K562 (cell line): ENCODE measurements around the gene MAMDC2. TPM values are rescaled to one million over a fixed set of nuclear protein-coding genes. Genes with fewer than 3 reads are reported as not detected.

Experiments used
- ATAC-seq: fragments of 200-7000 bp; cut with Tn5 transposase; 3 replicates; pipeline ENCODE4 v1.9.1; 2020; ENCODE audit warnings: moderate library complexity
- BruUV-seq: library from RNA; stranded (reverse); fragments of 400-500 nt; replicated peaks from 2 replicates; lab custom pipeline; 2021; lab: Mats Ljungman, UMichigan
- CTCF ChIA-PET: fragments of 300-600 bp; formaldehyde crosslinking; extraction: SDS; loops from one replicate; lab custom pipeline; 2021; ENCODE audit warnings: low intra/inter-chr PET ratio; lab: Yijun Ruan, JAX
- POLR2A ChIA-PET: fragments of 300-600, 350-650 bp; sonication (Branson Sonifier 250); formaldehyde crosslinking; extraction: SDS; loops from one replicate; lab custom pipeline; 2021; ENCODE audit warnings: antibody characterized with exemption, inconsistent platforms; lab: Yijun Ruan, JAX
- DNase-seq, 4 experiments: peaks; one replicate each; pipeline versions ENCODE4 v3.0.0 to v3.0.0-alpha.2; 2011 to 2018; ENCODE audit warnings: low spot score in 3 of 4, mixed read lengths in 3 of 4; ENCODE audit errors: extremely low read depth in 1 of 4
- FAIRE-seq: peaks from 2 replicates; lab custom pipeline; 2011; peaks lifted over from hg19 to GRCh38; lab: Jason Lieb, UNC
- H2AFZ ChIP-seq: 2 replicates; pipeline ENCODE4 v1.6.0; 2011; ENCODE audit warnings: low read depth, low read length, control low read depth, inconsistent platforms
- H3K27ac ChIP-seq: fragments of 200-600 bp; 3 replicates; pipeline ENCODE4 v1.8.0; 2011; ENCODE audit warnings: low read depth, mild to moderate bottlenecking, control low read depth, inconsistent platforms, low read length, moderate library complexity, mixed read lengths; ENCODE audit errors: extremely low read depth
- H3K27me3 ChIP-seq, 2 experiments: fragments of 300-600 bp in 1 of 2; 2 replicates in 1 of 2; 3 replicates in 1 of 2; pipeline versions ENCODE4 v1.6.0 to v1.8.0; 2011; ENCODE audit warnings: inconsistent platforms in 2 of 2, low read length in 2 of 2, mild to moderate bottlenecking in 1 of 2, mixed read lengths in 1 of 2, moderate library complexity in 1 of 2; ENCODE audit not compliant: control insufficient read depth in 2 of 2, insufficient read depth in 2 of 2
- H3K36me3 ChIP-seq: fragments of 300-600 bp; 3 replicates; pipeline ENCODE4 v1.8.0; 2011; ENCODE audit warnings: mild to moderate bottlenecking, low read length, inconsistent platforms; ENCODE audit not compliant: control insufficient read depth, insufficient read depth
- H3K4me1 ChIP-seq, 2 experiments: fragments of 200-600 bp in 1 of 2; replicated peaks in 1 of 2; 2 replicates in 1 of 2; 3 replicates in 1 of 2; pipeline versions ENCODE4 v1.5.1 to v1.8.0; 2011; ENCODE audit warnings: inconsistent platforms in 2 of 2, low read length in 2 of 2, mild to moderate bottlenecking in 1 of 2, mixed read lengths in 1 of 2, moderate library complexity in 1 of 2; ENCODE audit not compliant: control insufficient read depth in 2 of 2, insufficient read depth in 2 of 2
- H3K4me2 ChIP-seq: 2 replicates; pipeline ENCODE4 v1.6.1; 2011; ENCODE audit warnings: low read length, control low read depth, inconsistent platforms, mixed read lengths; ENCODE audit not compliant: insufficient read depth
- H3K4me3 ChIP-seq: fragments of 200-600 bp; sonication (generic), shearing (Covaris generic); 2 replicates; pipeline ENCODE4 v1.5.1; 2016; ENCODE audit warnings: control low read depth, inconsistent platforms
- H3K79me2 ChIP-seq: fragments of 200-600 bp; 3 replicates; pipeline ENCODE4 v1.8.0; 2011; ENCODE audit warnings: low read length, inconsistent platforms; ENCODE audit not compliant: control insufficient read depth, insufficient read depth
- H3K9ac ChIP-seq, 2 experiments: 2 replicates each; pipeline versions ENCODE4 v1.6.0 to v1.6.1; 2011; ENCODE audit warnings: low read depth in 2 of 2, low read length in 2 of 2, control low read depth in 1 of 2, inconsistent platforms in 1 of 2, mild to moderate bottlenecking in 1 of 2, mixed read lengths in 1 of 2; ENCODE audit not compliant: insufficient read depth in 1 of 2
- H3K9me1 ChIP-seq: one replicate; pipeline ENCODE4 v1.6.0; 2011; ENCODE audit warnings: inconsistent platforms, mild to moderate bottlenecking, low read length, moderate library complexity; ENCODE audit not compliant: control insufficient read depth, insufficient read depth
- H3K9me3 ChIP-seq: replicated peaks from 2 replicates; pipeline ENCODE4 v1.5.1; 2011; ENCODE audit warnings: low read depth, low read length, inconsistent platforms; ENCODE audit not compliant: control insufficient read depth, insufficient read depth
- H4K20me1 ChIP-seq: replicated peaks from 2 replicates; pipeline ENCODE4 v1.6.1; 2011; ENCODE audit warnings: low read length, inconsistent platforms, mixed read lengths; ENCODE audit not compliant: control insufficient read depth, insufficient read depth
- AFF4 ChIP-seq: sonication (generic); formaldehyde crosslinking; IDR thresholded peaks from 2 replicates; pipeline ENCODE4 v1.8.0; 2023; ENCODE audit warnings: mild to moderate bottlenecking, missing genetic modification reagents
- BRD9 ChIP-seq: fragments of 450-650 bp; IDR thresholded peaks from 2 replicates; pipeline ENCODE4 v1.6.1; 2018; ENCODE audit warnings: low read depth; ENCODE audit not compliant: partially characterized antibody
- DPF2 ChIP-seq: fragments of 450-650 bp; IDR thresholded peaks from 2 replicates; pipeline ENCODE4 v1.6.1; 2016
- E2F6 ChIP-seq, 2 experiments: IDR thresholded peaks; 2 replicates each; pipeline ENCODE4 v1.6.1; 2011; ENCODE audit warnings: borderline replicate concordance in 1 of 2, control low read depth in 1 of 2, low read depth in 1 of 2, low read length in 1 of 2, mild to moderate bottlenecking in 1 of 2, mixed read lengths in 1 of 2, moderate library complexity in 1 of 2; ENCODE audit not compliant: insufficient read depth in 1 of 2, insufficient read length in 1 of 2, poor library complexity in 1 of 2, severe bottlenecking in 1 of 2; ENCODE audit errors: extremely low read depth in 1 of 2
- FOS ChIP-seq: IDR thresholded peaks from 3 replicates; pipeline ENCODE4 v1.6.1; 2011; ENCODE audit not compliant: insufficient read length; ENCODE audit errors: extremely low read depth
- GATAD2A ChIP-seq: fragments of 450-650 bp; IDR thresholded peaks from 2 replicates; pipeline ENCODE4 v1.6.1; 2017
- HLTF ChIP-seq: fragments of 450-650 bp; IDR thresholded peaks from 2 replicates; pipeline ENCODE4 v1.6.1; 2016
- MXI1 ChIP-seq: IDR thresholded peaks from 2 replicates; pipeline ENCODE4 v1.6.1; 2011; ENCODE audit warnings: low read depth, mild to moderate bottlenecking, improper control_type of control experiment, low read length
- POLR2B ChIP-seq: fragments of 450-650 bp; IDR thresholded peaks from 2 replicates; pipeline ENCODE4 v1.6.1; 2018; ENCODE audit warnings: low read depth; ENCODE audit not compliant: partially characterized antibody
- RAD51 ChIP-seq: fragments of 450-650 bp; IDR thresholded peaks from 2 replicates; pipeline ENCODE4 v1.7.1; 2016; ENCODE audit warnings: low read depth, mild to moderate bottlenecking, borderline replicate concordance
- RFX7 ChIP-seq: fragments of 250-450 bp; sonication (Bioruptor Pico); IDR thresholded peaks from 2 replicates; pipeline ENCODE4 v1.5.1; 2021; ENCODE audit warnings: mild to moderate bottlenecking
- SMARCA5 ChIP-seq: fragments of 450-650 bp; IDR thresholded peaks from 2 replicates; pipeline ENCODE4 v1.6.1; 2016
- SRSF9 ChIP-seq: fragments of 200-400 bp; formaldehyde crosslinking; IDR thresholded peaks from 2 replicates; pipeline ENCODE4 v1.6.1; 2017; ENCODE audit warnings: low read depth, low read length, borderline replicate concordance
- STAT5A ChIP-seq: IDR thresholded peaks from 2 replicates; pipeline ENCODE4 v1.6.1; 2012; ENCODE audit warnings: low read length, inconsistent platforms, borderline replicate concordance
- ZBTB7A ChIP-seq: IDR thresholded peaks from 2 replicates; pipeline ENCODE4 v1.6.1; 2011; ENCODE audit warnings: low read depth, mild to moderate bottlenecking, low read length, moderate library complexity, borderline replicate concordance; ENCODE audit not compliant: control insufficient read depth
- ZNF512 ChIP-seq: IDR thresholded peaks from 2 replicates; pipeline ENCODE4 v1.6.1; 2016; ENCODE audit warnings: missing genetic modification characterization, missing compliant biosample characterization
- ZSCAN32 ChIP-seq: fragments of 450-650 bp; formaldehyde crosslinking; IDR thresholded peaks from 2 replicates; pipeline ENCODE4 v1.4.0; 2020; ENCODE audit warnings: mild to moderate bottlenecking, moderate library complexity
- WGBS: fragments of 100-300 bp; shearing (Covaris generic); methylation state at CpG from one replicate; pipeline ENCODE4 v1.1.6; 2016; ENCODE audit warnings: low coverage, mixed read lengths; ENCODE audit not compliant: insufficient coverage; ENCODE audit errors: missing lambda C conversion rate; 5-methylcytosine and 5-hydroxymethylcytosine counted together
- in situ Hi-C: fragments of 300-500 bp; cut with MboI; formaldehyde crosslinking; loops from 4 replicates; pipeline ENCODE4 v1.15.0; 2018; ENCODE audit warnings: inconsistent platforms, mixed read lengths
- intact Hi-C: fragments of 100-400 bp; cut with micrococcal nuclease; formaldehyde crosslinking; loops from 2 replicates; pipeline ENCODE4 v1.14.2; 2022
- polyA plus RNA-seq, 8 experiments: library from polyadenylated mRNA; depleted of rRNA in 4 of 8; stranded (reverse) in 5 of 8; unstranded in 3 of 8; fragments of >200 nt; fragmentation: Nextera tagmentation in 2 of 8; fragmentation: Illumina TruSeq in 1 of 8; extraction: Ambion mirVana in 2 of 8; extraction: Trizol in 1 of 8; gene quantifications; 2 replicates each; pipeline versions ENCODE4 v1.2.1 to v1.2.3, GENCODE V29; 2011 to 2014; ENCODE audit warnings: inconsistent platforms in 1 of 8, missing spikeins in 1 of 8
- total RNA-seq, 7 experiments: library from RNA; depleted of rRNA in 6 of 7; stranded (reverse); fragments of >200 nt in 6 of 7; fragmentation: Illumina TruSeq in 2 of 7; extraction: Trizol in 2 of 7; gene quantifications; 2 replicates each; pipeline versions ENCODE4 v1.2.1 to v1.2.3, GENCODE V29; 2011 to 2021; ENCODE audit warnings: low replicate concordance in 1 of 7

Gene MAMDC2
- total and polyA plus RNA-seq, 9 of the 15 experiments (the other 6 are each of a cell fraction or from before 2014, with no cell fraction given), result 0.01 to 0.03 TPM; not detected in 7

- FAIRE-seq (no peak), ATAC-seq (no peak), DNase-seq (no peak)
- no peak overlapping the region for H3K9ac ChIP-seq
- 0% methylated on average over 1 of the region's 1 CpG for WGBS
- POLR2A ChIA-PET, result interaction anchor here (0.6 kb wide), 1 partner anchor 363 kb away, joined by 3 read pairs; no protein-coding TSS in a partner anchor
- no peak overlapping the region for H3K4me3 ChIP-seq
- H3K4me2 ChIP-seq, result no peak overlapping the region
- CTCF ChIA-PET, result no interaction called here
- no TSS peak for BruUV-seq
- in situ Hi-C loops, result no loop called here
- no peaks in the 10 kb centered on the region for H3K79me2 ChIP-seq
- TF ChIP-seq POLR2B (no peak), FOS (no peak), RFX7 (CRISPR knock-in tag) (no peak), HLTF (no peak), ZSCAN32 (CRISPR knock-in tag) (no peak), GATAD2A (no peak), BRD9 (no peak), SRSF9 (no peak), SMARCA5 (no peak), E2F6 (IDR thresholded peaks at IDR 0.05; ENCODE audit: borderline replicate concordance in 1 of 2, extremely low read depth in 1 of 2, insufficient read depth in 1 of 2, insufficient read length in 1 of 2, low read depth in 1 of 2, low read length in 1 of 2, poor library complexity in 1 of 2, severe bottlenecking in 1 of 2) (no peak), RAD51 (no peak), AFF4 (no peak), STAT5A (no peak), MXI1 (no peak), DPF2 (no peak), ZBTB7A (no peak), ZNF512 (tag) (no peak)
- H2AFZ ChIP-seq, result no peak overlapping the region
- no peaks in the 10 kb centered on the region for H4K20me1 ChIP-seq
- H3K4me1 ChIP-seq, result no peaks in the 10 kb centered on the region
- no peak overlapping the region for H3K27ac ChIP-seq
- H3K9me3 ChIP-seq, result no peaks in the 10 kb centered on the region
- H3K27me3 ChIP-seq, result no peaks in the 10 kb centered on the region; a peak in 1 of 5 replicates
- no peaks in the 10 kb centered on the region for H3K36me3 ChIP-seq
- H3K9me1 ChIP-seq, result no peaks in the 10 kb centered on the region
- intact Hi-C loops, result no loop called here
These were observed 9.1 kb downstream of the MAMDC2 start for GRCh38 chr9:70052768-70053167.
